NCI-H510A treated with DMSO at 0.1 percent for 48 hours (cell line): ENCODE data around the gene ANO3.

Experiments
- DNase-seq: peaks from one replicate; lab custom pipeline; 2025; lab: John Stamatoyannopoulos, UW

The ANO3 gene

GRCh38 chr11:26708736-26709456 lies 377.0 kb downstream of the ANO3 start:
- DNase-seq: no peak

- no peak for DNase-seq
These were observed 378.6 kb downstream of the ANO3 start for GRCh38 chr11:26710489-26710888.

- no peak for DNase-seq
These were observed 380.6 kb downstream of the ANO3 start for GRCh38 chr11:26712497-26712896.
